ENCODE data around the gene SH3PXD2B.

The SH3PXD2B gene

DNA sequence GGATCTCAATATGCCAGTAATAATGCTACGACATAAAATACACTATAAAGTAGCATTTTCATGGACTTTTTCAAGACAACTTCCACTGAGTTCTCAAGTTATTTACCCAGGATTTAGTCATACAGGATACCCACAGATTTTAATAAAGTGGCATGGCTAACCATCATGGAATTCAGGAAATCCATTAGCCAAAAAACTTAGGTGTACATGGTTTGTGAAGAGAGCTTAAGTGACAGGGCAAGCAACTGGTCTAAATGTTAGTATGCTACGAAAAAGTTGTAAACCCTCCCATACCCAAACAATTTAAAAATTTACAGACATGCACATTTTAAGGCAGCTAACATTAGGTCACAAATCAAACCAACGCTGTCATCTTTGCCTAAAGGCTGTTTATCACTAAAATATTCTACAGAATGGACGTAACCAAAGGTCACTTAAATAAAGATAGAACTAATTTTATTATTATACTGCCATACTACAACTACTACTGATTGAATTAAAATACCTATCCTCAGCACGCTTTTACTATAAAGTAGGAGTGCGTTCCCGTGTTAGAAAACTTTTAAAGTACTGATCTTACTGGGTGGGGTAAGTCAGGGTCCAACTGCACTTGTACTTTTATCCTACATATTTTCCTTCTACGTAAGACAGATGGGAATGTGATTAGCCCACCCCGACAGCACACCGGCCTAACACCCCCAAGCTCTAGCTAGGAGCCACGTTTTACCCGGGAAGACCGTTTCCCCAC, 171.9 kb downstream of the SH3PXD2B start:
- in situ Hi-C loops (cut with HindIII; ENCODE audit: low sequenced_read_pairs): no loop called here

DNA sequence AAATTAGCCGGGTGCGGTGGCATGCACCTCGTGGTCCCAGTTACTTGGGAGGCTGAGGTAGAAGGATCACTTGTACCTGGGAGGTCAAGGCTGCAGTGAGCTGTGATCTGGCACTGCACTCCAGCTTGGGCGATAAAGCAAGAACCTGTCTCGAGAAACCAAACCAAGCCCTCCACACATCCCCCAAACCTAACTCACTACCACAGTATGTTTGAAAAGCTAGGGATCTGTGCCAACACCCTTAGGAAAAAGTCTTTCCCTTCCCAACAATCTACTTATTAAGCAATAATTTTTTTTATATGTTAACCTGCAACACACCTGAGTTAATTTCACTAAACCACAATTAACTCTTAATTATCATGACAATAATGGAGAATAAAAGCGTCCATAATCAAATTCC, 173.0 kb downstream of the SH3PXD2B start:
- in situ Hi-C loops (cut with HindIII; ENCODE audit: low sequenced_read_pairs): no loop called here

DNA sequence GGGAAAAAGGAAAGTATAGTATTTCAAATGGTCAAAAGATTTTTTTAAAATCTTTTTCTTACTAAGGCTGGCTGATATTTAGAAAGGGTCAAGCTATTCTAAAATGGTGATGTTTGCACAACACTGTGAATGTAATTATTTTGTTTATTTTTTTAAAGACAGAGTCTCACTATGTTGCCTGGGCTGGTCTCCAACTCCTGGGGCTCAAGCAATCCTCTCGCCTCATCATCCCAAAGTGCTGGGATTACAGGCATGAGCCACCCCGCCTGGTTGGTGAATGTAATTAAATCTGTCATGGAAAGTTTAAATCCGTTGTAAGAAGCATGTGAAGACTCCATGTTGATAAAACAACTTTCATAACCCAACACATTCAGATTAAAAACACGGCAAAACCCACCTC, 173.4 kb downstream of the SH3PXD2B start:
- in situ Hi-C loops (cut with HindIII; ENCODE audit: low sequenced_read_pairs): no loop called here

DNA sequence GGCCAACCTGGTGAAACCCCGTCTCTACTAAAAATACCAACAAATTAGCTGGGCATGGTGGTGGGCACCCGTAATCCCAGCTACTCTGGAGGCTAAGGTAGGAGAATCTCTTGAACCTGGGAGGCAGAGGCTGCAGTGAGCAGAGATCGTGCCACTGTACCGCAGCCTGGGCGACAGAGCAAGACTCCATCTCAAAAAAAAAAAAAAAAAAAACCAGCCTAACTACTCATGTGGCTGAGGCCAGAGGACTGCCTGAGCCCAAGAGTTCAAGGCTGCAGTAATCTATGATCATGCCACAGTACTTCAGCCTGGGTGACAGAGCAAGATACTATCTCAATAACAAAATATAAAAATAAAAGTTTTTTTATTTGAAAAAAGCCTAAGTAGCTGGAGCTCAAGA, 174.0 kb downstream of the SH3PXD2B start:
- in situ Hi-C loops (cut with HindIII; ENCODE audit: low sequenced_read_pairs): no loop called here

DNA sequence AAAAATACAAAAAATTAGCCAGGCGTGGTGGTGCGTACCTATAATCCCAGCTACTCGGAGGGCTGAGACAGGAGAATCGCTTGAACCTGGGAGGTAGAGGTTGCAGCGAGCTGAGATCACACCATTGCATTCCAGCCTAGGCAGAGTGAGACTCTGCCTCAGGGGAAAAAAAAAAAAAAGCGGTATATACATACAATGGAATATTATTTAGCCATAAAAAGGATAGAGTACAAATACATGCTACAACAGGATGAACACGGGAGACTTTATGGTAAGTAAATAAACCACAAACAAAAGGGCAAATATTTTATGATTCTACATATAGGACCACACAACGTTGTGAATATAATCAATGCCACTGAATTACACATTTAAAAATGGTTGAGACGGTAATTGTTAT, 176.0 kb downstream of the SH3PXD2B start:
- in situ Hi-C loops (cut with HindIII; ENCODE audit: low sequenced_read_pairs): no loop called here

DNA sequence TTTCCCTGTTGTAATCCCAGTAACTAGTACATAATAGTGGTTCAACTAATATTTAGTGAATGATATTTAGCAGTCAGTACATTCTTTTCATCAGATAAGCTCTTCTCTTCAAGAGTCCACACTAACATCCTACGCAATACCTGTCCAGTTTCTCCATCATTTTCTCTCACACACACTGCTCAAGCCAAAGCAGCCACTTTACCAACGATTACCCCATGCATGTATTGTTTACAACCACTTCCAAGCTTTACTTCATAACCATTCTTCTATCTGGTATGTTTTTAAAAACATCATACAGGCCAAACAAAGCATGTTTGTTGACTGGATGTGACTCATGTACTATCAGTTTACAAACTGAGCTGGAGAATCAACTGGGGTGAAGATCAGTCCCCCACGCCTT, 178.1 kb downstream of the SH3PXD2B start:
- in situ Hi-C loops (cut with HindIII; ENCODE audit: low sequenced_read_pairs): no loop called here
